ENCODE data around the gene COMT.

GRCh38 chr22:19937616-19938473 is 3.7 kb upstream of the COMT start:
- no peak for TF ChIP-seq RBFOX2 (IDR thresholded peaks at IDR 0.05; ENCODE audit: low read depth, low read length)
- TF ChIP-seq ZFP36 (IDR thresholded peaks at IDR 0.05; ENCODE audit: low read depth, low read length, partially characterized antibody) = no peak
- TF ChIP-seq EP300 (IDR thresholded peaks at IDR 0.05; ENCODE audit: low read length) = no peak
